GM19372 (cell line): Measurements from ENCODE around the gene PDCD6IP.
"Not testable (repeated sequence)": the region's sequence is repeated elsewhere in the genome, so short reads cannot be mapped to it uniquely, and the experiment has no call there.

ENCODE experiments used
- ATAC-seq: cut with Tn5 transposase; IDR thresholded peaks from one replicate; pipeline ENCODE4 v1.9.1; 2021; ENCODE audit warnings: mild to moderate bottlenecking, low read depth, moderate library complexity; ENCODE audit not compliant: unreplicated experiment

The PDCD6IP gene

GRCh38 chr3:33839283-33839682, 40.9 kb downstream of the PDCD6IP start:
- ATAC-seq: no peak

GRCh38 chr3:33840179-33840578, 41.7 kb downstream of the PDCD6IP start:
- ATAC-seq: no peak

GRCh38 chr3:33848624-33849347, 50.4 kb downstream of the PDCD6IP start:
- ATAC-seq: no peak

GRCh38 chr3:33850599-33850998, 52.2 kb downstream of the PDCD6IP start:
- not testable (repeated sequence) for ATAC-seq

GRCh38 chr3:33855407-33855806, 57.0 kb downstream of the PDCD6IP start:
- ATAC-seq: not testable (repeated sequence)

GRCh38 chr3:33855884-33856546, 57.6 kb downstream of the PDCD6IP start:
- ATAC-seq: no peak

GRCh38 chr3:33857701-33858100, 59.3 kb downstream of the PDCD6IP start:
- ATAC-seq: not testable (repeated sequence)

GRCh38 chr3:33858131-33858530, 59.7 kb downstream of the PDCD6IP start:
- no peak for ATAC-seq

- no peak for ATAC-seq
Measured at GRCh38 chr3:33860373-33861050, 62.1 kb downstream of the PDCD6IP start.

GRCh38 chr3:33865133-33865532, 66.7 kb downstream of the PDCD6IP start:
- ATAC-seq: no peak

- no peak for ATAC-seq
Measured at GRCh38 chr3:33868309-33868708, 69.9 kb downstream of the PDCD6IP start.

- no peak for ATAC-seq
Measured at GRCh38 chr3:33869977-33870376, 71.5 kb downstream of the PDCD6IP start.

GRCh38 chr3:33874815-33875214, 76.4 kb downstream of the PDCD6IP start:
- ATAC-seq: no peak

GRCh38 chr3:33875680-33876079, 77.2 kb downstream of the PDCD6IP start:
- ATAC-seq: no peak

- ATAC-seq: no peak
Measured at GRCh38 chr3:33877187-33877586, 78.8 kb downstream of the PDCD6IP start.

- ATAC-seq: no peak
Measured at GRCh38 chr3:33879540-33879939, 81.1 kb downstream of the PDCD6IP start.

- no peak for ATAC-seq
Measured at GRCh38 chr3:33881156-33882064, 83.0 kb downstream of the PDCD6IP start.

- no peak for ATAC-seq
Measured at GRCh38 chr3:33882296-33882695, 83.9 kb downstream of the PDCD6IP start.

GRCh38 chr3:33883538-33883950, 85.1 kb downstream of the PDCD6IP start:
- ATAC-seq: peak; percentile 43

GRCh38 chr3:33883951-33884561, 85.6 kb downstream of the PDCD6IP start:
- ATAC-seq: peak; percentile 46
